Mesenchymal stem cell (in vitro differentiated cells and primary cell): ENCODE measurements around the gene AGPAT4.
"Not testable (repeated sequence)": the region's sequence is repeated elsewhere in the genome, so short reads cannot be mapped to it uniquely, and the experiment has no call there.

Source experiments
- DNase-seq: peaks from one replicate; pipeline ENCODE4 v3.0.0-alpha.2; 2013
- H2AFZ ChIP-seq: one replicate; pipeline ENCODE4 v1.6.1; 2013; ENCODE audit warnings: low read depth, mild to moderate bottlenecking, control low read depth, inconsistent platforms, low read length, moderate library complexity
- H2AK5ac ChIP-seq: 2 replicates; pipeline ENCODE4 v1.6.1; 2013; ENCODE audit warnings: low read length, moderate library complexity, mild to moderate bottlenecking, inconsistent platforms; ENCODE audit not compliant: severe bottlenecking
- H2BK120ac ChIP-seq: one replicate; pipeline ENCODE4 v1.6.1; 2013; ENCODE audit warnings: low read depth, mild to moderate bottlenecking, inconsistent platforms, low read length, moderate library complexity
- H2BK12ac ChIP-seq, 2 experiments: one replicate each; pipeline ENCODE4 v1.6.1; 2013; ENCODE audit warnings: inconsistent platforms in 2 of 2, low read length in 2 of 2, mild to moderate bottlenecking in 2 of 2, moderate library complexity in 2 of 2, control low read depth in 1 of 2
- H2BK15ac ChIP-seq: one replicate; pipeline ENCODE4 v1.6.1; 2013; ENCODE audit warnings: mild to moderate bottlenecking, low read depth, inconsistent platforms; ENCODE audit not compliant: poor library complexity, severe bottlenecking
- H2BK5ac ChIP-seq: 2 replicates; pipeline ENCODE4 v1.6.1; 2013; ENCODE audit warnings: low read depth, mild to moderate bottlenecking, low read length, control low read depth, inconsistent platforms; ENCODE audit not compliant: poor library complexity, severe bottlenecking
- H3K14ac ChIP-seq, 2 experiments: one replicate each; pipeline ENCODE4 v1.6.1; 2013; ENCODE audit warnings: inconsistent platforms in 2 of 2, low read length in 2 of 2, control low read depth in 1 of 2, mild to moderate bottlenecking in 1 of 2, moderate library complexity in 1 of 2
- H3K18ac ChIP-seq, 2 experiments: one replicate each; pipeline ENCODE4 v1.6.1; 2013; ENCODE audit warnings: inconsistent platforms in 2 of 2, low read length in 2 of 2, control low read depth in 1 of 2, low read depth in 1 of 2, mild to moderate bottlenecking in 1 of 2
- H3K23ac ChIP-seq, 2 experiments: one replicate each; pipeline ENCODE4 v1.6.1; 2013; ENCODE audit warnings: inconsistent platforms in 2 of 2, low read length in 2 of 2, mild to moderate bottlenecking in 2 of 2, moderate library complexity in 2 of 2, control low read depth in 1 of 2
- H3K27ac ChIP-seq: 2 replicates; pipeline ENCODE4 v1.5.1; 2013; ENCODE audit warnings: mild to moderate bottlenecking, moderate library complexity, low read length, control low read depth, inconsistent platforms; ENCODE audit not compliant: poor library complexity, severe bottlenecking
- H3K27me3 ChIP-seq, 2 experiments: 2 replicates each; pipeline versions ENCODE4 v1.6.1 to v1.7.0; 2013; ENCODE audit warnings: low read length in 2 of 2, mild to moderate bottlenecking in 2 of 2, moderate library complexity in 2 of 2, control low read depth in 1 of 2, inconsistent platforms in 1 of 2; ENCODE audit not compliant: control insufficient read depth in 1 of 2, insufficient read depth in 1 of 2
- H3K36me3 ChIP-seq, 2 experiments: 2 replicates each; pipeline versions ENCODE4 v1.6.1 to v1.7.0; 2013; ENCODE audit warnings: low read length in 2 of 2, control low read depth in 1 of 2, inconsistent platforms in 1 of 2, low read depth in 1 of 2, mild to moderate bottlenecking in 1 of 2; ENCODE audit not compliant: insufficient read depth in 2 of 2, control insufficient read depth in 1 of 2
- H3K4ac ChIP-seq, 2 experiments: one replicate each; pipeline ENCODE4 v1.6.1; 2013; ENCODE audit warnings: inconsistent platforms in 2 of 2, low read length in 2 of 2, mild to moderate bottlenecking in 2 of 2, moderate library complexity in 2 of 2, control low read depth in 1 of 2, low read depth in 1 of 2
- H3K4me1 ChIP-seq: 2 replicates; pipeline ENCODE4 v1.6.1; 2013; ENCODE audit warnings: low read depth, low read length, control low read depth; ENCODE audit not compliant: control insufficient read depth, insufficient read depth
- H3K4me2 ChIP-seq: 2 replicates; pipeline ENCODE4 v1.6.1; 2013; ENCODE audit warnings: low read length, mild to moderate bottlenecking, inconsistent platforms; ENCODE audit not compliant: poor library complexity, severe bottlenecking
- H3K4me3 ChIP-seq, 2 experiments: 2 replicates each; pipeline versions ENCODE4 v1.5.1 to v1.7.0; 2013; ENCODE audit warnings: low read length in 2 of 2, mild to moderate bottlenecking in 2 of 2, control low read depth in 1 of 2, low read depth in 1 of 2; ENCODE audit not compliant: insufficient read depth in 1 of 2
- H3K79me1 ChIP-seq: replicated peaks from 2 replicates; pipeline ENCODE4 v1.6.1; 2013; ENCODE audit warnings: mild to moderate bottlenecking, control low read depth, low read length, inconsistent platforms; ENCODE audit not compliant: poor library complexity, severe bottlenecking
- H3K9ac ChIP-seq: 2 replicates; pipeline ENCODE4 v1.7.0; 2013; ENCODE audit warnings: mild to moderate bottlenecking, low read length, moderate library complexity
- H3K9me3 ChIP-seq: 2 replicates; pipeline ENCODE4 v1.7.0; 2013; ENCODE audit warnings: mild to moderate bottlenecking, low read length; ENCODE audit not compliant: control insufficient read depth
- H4K8ac ChIP-seq: one replicate; pipeline ENCODE4 v1.6.1; 2013; ENCODE audit warnings: inconsistent platforms, mild to moderate bottlenecking, low read length, moderate library complexity
- H4K91ac ChIP-seq: one replicate; pipeline ENCODE4 v1.6.1; 2013; ENCODE audit warnings: mild to moderate bottlenecking, low read length, inconsistent platforms
- WGBS: methylation state at CpG from one replicate; pipeline ENCODE4 v1.1.7; 2013; ENCODE audit warnings: mixed read lengths; 5-methylcytosine and 5-hydroxymethylcytosine counted together

AGPAT4 gene

DNA sequence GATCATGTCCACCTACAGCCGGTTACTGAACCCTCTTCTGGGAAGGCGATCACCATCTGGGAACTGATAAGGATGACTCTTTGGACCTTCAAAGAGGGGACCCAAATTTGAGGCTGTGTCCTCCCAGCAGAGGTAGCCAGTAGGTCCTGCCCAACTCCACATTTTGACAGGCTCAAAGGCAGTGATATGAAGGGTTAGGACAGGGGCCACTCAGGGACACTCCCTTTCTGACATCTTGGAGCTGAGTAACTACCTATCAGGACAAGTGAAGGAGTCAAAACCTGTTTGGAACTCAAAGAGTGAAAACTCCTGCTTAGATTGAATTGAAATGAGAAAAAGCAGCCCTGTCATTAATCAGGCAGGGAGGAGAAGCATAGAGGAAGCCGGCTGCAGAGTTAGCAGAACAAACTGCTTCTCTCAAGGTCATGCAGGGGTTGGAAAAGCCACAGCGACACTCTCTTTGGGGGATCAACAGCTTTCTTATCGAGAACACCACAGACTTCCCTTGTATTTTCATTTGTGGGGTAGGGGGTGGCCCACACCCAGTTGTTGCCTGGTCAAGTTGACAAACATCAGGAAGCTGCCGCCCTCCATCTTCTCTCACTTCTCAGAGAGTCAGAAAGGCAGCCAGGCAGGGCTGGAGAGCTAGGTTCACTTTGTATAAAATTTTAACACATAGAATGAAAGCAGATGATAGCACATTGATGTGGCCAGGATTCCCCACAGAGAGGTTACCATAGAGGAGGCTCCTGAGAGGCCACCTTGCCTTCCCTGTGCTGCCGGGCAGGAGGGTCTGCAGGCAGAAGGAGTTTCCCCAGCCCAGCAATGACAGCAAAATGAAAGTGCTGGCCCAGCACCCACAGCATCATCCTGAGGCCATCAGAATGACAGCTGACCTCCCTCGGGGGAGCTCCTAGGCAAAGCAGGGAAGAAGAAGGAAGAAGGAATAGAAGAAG, 47.6 kb downstream of the AGPAT4 start:
- no peak overlapping the region for H3K27ac ChIP-seq
- no peak overlapping the region for H3K4me2 ChIP-seq
- H3K18ac ChIP-seq: no peak overlapping the region
- peak overlapping the region; percentile 16 for H4K8ac ChIP-seq
- H3K9me3 ChIP-seq: no peaks in the 10 kb centered on the region
- peaks cover 7% of the 10 kb centered on the region for H3K4me1 ChIP-seq
- H4K91ac ChIP-seq: no peak overlapping the region
- H3K4ac ChIP-seq: no peak overlapping the region
- peaks cover 35% of the 10 kb centered on the region for H3K79me1 ChIP-seq
- WGBS: 79% methylated on average over 7 of the region's 8 CpGs
- no peak overlapping the region for H2AFZ ChIP-seq
- no peak overlapping the region for H2BK15ac ChIP-seq
- H2BK12ac ChIP-seq: peak overlapping the region; percentile 7 to 90
- no peaks in the 10 kb centered on the region for H3K27me3 ChIP-seq
- H3K36me3 ChIP-seq: peaks cover 2 to 13% of the 10 kb centered on the region in 2 experiments
- DNase-seq: no peak
- no peak overlapping the region for H2BK5ac ChIP-seq
- no peak overlapping the region for H2BK120ac ChIP-seq
- no peak overlapping the region for H3K9ac ChIP-seq
- no peak overlapping the region for H2AK5ac ChIP-seq
- H3K14ac ChIP-seq: no peak overlapping the region
- no peak overlapping the region for H3K4me3 ChIP-seq
- no peak overlapping the region for H3K23ac ChIP-seq

DNA sequence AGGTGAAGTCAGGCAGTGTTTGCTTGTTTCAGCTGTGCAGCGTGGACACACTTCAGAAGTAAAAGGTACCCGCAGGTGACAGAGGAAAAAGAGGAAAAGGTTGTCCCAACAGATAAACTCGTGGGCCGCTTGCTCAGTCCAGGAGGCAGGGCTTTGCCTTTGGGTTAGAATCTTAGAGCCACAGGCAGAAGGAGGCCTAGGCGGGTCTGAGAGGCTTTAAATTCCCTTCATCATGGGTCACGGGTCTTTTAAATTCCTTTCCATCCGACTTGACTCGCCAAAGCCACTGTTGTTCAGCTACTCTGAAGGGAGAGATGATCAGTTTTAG, 48.2 kb downstream of the AGPAT4 start:
- H3K79me1 ChIP-seq: peaks cover 39% of the 10 kb centered on the region
- 95% methylated on average over 8 of the region's 8 CpGs for WGBS
- no peak overlapping the region for H2AK5ac ChIP-seq
- H3K14ac ChIP-seq: no peak overlapping the region
- peaks cover 7% of the 10 kb centered on the region for H3K4me1 ChIP-seq
- H3K18ac ChIP-seq: no peak overlapping the region
- H3K4ac ChIP-seq: no peak overlapping the region
- H3K27ac ChIP-seq: no peak overlapping the region
- H3K27me3 ChIP-seq: no peaks in the 10 kb centered on the region
- H4K8ac ChIP-seq: no peak overlapping the region
- no peak for DNase-seq
- H2BK5ac ChIP-seq: no peak overlapping the region
- H3K4me3 ChIP-seq: no peak overlapping the region
- no peak overlapping the region for H3K4me2 ChIP-seq
- no peak overlapping the region for H2BK12ac ChIP-seq
- no peak overlapping the region for H3K9ac ChIP-seq
- H3K23ac ChIP-seq: no peak overlapping the region
- H2BK15ac ChIP-seq: no peak overlapping the region
- no peak overlapping the region for H2AFZ ChIP-seq
- H3K36me3 ChIP-seq: peaks cover 2 to 11% of the 10 kb centered on the region in 2 experiments
- no peak overlapping the region for H2BK120ac ChIP-seq
- H3K9me3 ChIP-seq: no peaks in the 10 kb centered on the region
- H4K91ac ChIP-seq: no peak overlapping the region

DNA sequence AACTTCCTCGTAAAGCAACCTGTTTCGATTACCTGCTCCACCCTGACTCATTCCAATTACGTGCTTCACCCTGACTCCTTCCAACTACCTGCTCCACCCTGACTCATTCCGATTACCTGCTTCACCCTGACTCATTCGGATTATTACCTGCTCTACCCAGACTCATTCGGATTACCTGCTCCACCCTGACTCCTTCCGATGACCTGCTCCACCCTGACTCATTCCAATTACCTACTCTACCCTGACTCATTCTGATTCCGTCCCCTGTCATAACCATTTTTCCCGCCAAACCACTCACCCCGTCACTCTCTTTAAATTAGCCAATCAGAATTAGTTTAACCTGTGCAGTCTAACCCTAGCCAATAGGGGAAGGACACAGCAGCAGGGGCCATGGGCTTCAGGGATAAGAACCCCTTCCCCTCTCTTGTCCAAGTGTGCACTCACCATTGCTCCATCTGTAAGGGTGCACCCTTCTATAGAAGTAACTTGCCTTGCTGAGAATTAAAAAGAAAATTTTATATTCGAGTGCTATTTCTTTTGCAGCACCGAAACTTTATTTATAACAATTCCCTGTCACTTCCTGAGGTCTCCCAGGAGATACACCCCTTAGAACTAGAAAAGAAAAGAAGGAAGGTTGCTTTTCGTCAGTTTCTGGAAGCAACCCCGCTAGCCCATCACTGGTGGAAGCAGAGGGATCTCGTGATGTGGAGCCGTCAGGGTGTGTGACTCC, 48.7 kb downstream of the AGPAT4 start:
- H2BK5ac ChIP-seq, H2AFZ ChIP-seq, H3K9me3 ChIP-seq, H3K23ac ChIP-seq, H2BK15ac ChIP-seq, H3K9ac ChIP-seq, H3K36me3 ChIP-seq, H3K18ac ChIP-seq, H2BK120ac ChIP-seq, H2AK5ac ChIP-seq, H2BK12ac ChIP-seq, H3K4me2 ChIP-seq, DNase-seq, H3K27me3 ChIP-seq, H3K14ac ChIP-seq, H4K8ac ChIP-seq, H3K4me3 ChIP-seq, H3K4me1 ChIP-seq, H4K91ac ChIP-seq, H3K4ac ChIP-seq, H3K27ac ChIP-seq: not testable (repeated sequence)
- 99% methylated on average over 14 of the region's 16 CpGs for WGBS
- H3K79me1 ChIP-seq: peaks cover 40% of the 10 kb centered on the region

DNA sequence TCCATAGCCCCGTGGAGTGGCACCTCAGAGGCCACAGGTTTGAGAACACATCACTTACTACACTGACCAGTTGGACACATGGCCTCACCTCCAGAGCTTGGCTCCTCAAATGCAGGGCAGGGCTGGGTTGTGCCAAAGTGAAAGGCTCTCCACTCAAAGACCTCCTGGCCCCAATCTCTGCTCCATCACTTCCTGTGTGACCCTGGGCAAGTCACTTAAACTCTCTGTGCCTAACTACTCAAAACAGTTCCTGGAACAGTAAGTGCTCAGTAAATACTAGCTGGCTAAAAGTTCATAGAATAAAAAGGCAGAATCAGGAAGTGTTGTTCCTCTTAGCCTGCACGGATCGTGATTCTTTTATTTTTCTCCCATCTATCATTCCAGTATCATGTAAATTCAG, 50.2 kb downstream of the AGPAT4 start:
- H2AFZ ChIP-seq: no peak overlapping the region
- no peak overlapping the region for H4K91ac ChIP-seq
- peaks cover 2 to 7% of the 10 kb centered on the region in 2 experiments for H3K36me3 ChIP-seq
- DNase-seq: no peak
- H3K4me2 ChIP-seq: no peak overlapping the region
- peak overlapping the region in 1 of 2 experiments; percentile 22 for H3K18ac ChIP-seq
- peaks cover 42% of the 10 kb centered on the region for H3K79me1 ChIP-seq
- no peak overlapping the region for H3K27ac ChIP-seq
- H3K14ac ChIP-seq: no peak overlapping the region
- no peak overlapping the region for H3K4me3 ChIP-seq
- H3K9me3 ChIP-seq: no peaks in the 10 kb centered on the region
- no peak overlapping the region for H2AK5ac ChIP-seq
- no peak overlapping the region for H3K23ac ChIP-seq
- H2BK15ac ChIP-seq: no peak overlapping the region
- no peak overlapping the region for H2BK5ac ChIP-seq
- no peak overlapping the region for H3K9ac ChIP-seq
- H4K8ac ChIP-seq: no peak overlapping the region
- 86% methylated on average over 1 of the region's 3 CpGs for WGBS
- no peak overlapping the region for H2BK120ac ChIP-seq
- no peak overlapping the region for H3K4ac ChIP-seq
- H3K27me3 ChIP-seq: no peaks in the 10 kb centered on the region
- peaks cover 3% of the 10 kb centered on the region for H3K4me1 ChIP-seq
- H2BK12ac ChIP-seq: no peak overlapping the region
